ENCODE measurements around the gene FUBP1. TPM values are rescaled to one million over a fixed set of nuclear protein-coding genes. Genes with fewer than 3 reads are reported as not detected.

FUBP1 gene
- total RNA-seq, 3 donors from 2014 or later: 86.5 to 105 (median 97.8) TPM

- Histone ChIP-seq H3K9me3 (no peaks in the 10 kb centered on the region), H3K4me1 (ENCODE audit: low read depth) (no peaks in the 10 kb centered on the region), H3K4me3 (no peak overlapping the region), H3K36me3 (ENCODE audit: low read depth) (peaks cover 31% of the 10 kb centered on the region)
- ATAC-seq (peak; percentile 22), DNase-seq (no peak)
- no peak for TF ChIP-seq CTCF (IDR thresholded peaks at IDR 0.05)
- intact Hi-C loops (cut with DNase I, micrococcal nuclease): no loop called here
Measured at GRCh38 chr1:77961392-77961791, 17.5 kb downstream of the FUBP1 start.

- H3K4me3 ChIP-seq: no peak overlapping the region
- intact Hi-C loops (cut with DNase I, micrococcal nuclease): no loop called here
- peaks cover 28% of the 10 kb centered on the region for H3K36me3 ChIP-seq (ENCODE audit: low read depth)
- DNase-seq: no peak
- no peaks in the 10 kb centered on the region for H3K4me1 ChIP-seq (ENCODE audit: low read depth)
- H3K9me3 ChIP-seq: no peaks in the 10 kb centered on the region
- ATAC-seq: no peak
- TF ChIP-seq CTCF (IDR thresholded peaks at IDR 0.05): no peak
Measured at GRCh38 chr1:77958850-77959249, 20.0 kb downstream of the FUBP1 start.

GRCh38 chr1:77958391-77958790, 20.5 kb downstream of the FUBP1 start:
- Histone ChIP-seq H3K4me1 (ENCODE audit: low read depth) (no peaks in the 10 kb centered on the region), H3K4me3 (no peak overlapping the region), H3K9me3 (no peaks in the 10 kb centered on the region), H3K36me3 (ENCODE audit: low read depth) (peaks cover 23% of the 10 kb centered on the region)
- DNase-seq: no peak
- no peak for TF ChIP-seq CTCF (IDR thresholded peaks at IDR 0.05)
- ATAC-seq: no peak
- intact Hi-C loops (cut with DNase I, micrococcal nuclease): no loop called here

- intact Hi-C loops (cut with DNase I, micrococcal nuclease): no loop called here
Measured at GRCh38 chr1:77956464-77956863, 22.4 kb downstream of the FUBP1 start.

DNA sequence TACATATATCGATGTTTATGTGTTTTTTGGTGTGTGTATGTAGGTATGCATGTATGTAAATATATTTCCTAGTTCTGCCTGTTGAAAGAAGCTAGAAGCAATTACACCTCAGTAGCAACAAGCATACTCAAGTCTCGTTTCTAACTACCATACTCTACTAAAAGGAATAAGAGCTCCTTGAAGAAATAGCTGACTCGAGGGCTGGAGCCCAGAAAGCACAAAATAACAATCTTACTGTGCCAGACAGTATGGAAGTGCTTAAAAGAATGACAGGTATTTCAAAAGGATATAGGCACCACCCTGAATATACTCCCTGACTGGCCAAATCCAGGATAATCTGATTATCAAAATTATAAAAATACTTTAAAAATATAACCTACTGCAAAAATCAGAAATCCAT, 23.2 kb downstream of the FUBP1 start:
- ATAC-seq (no peak), DNase-seq (no peak)
- Histone ChIP-seq H3K4me1 (ENCODE audit: low read depth) (no peaks in the 10 kb centered on the region), H3K4me3 (no peak overlapping the region), H3K36me3 (ENCODE audit: low read depth) (peaks cover 8% of the 10 kb centered on the region), H3K9me3 (no peaks in the 10 kb centered on the region)
- intact Hi-C loops (cut with DNase I, micrococcal nuclease): no loop called here
- no peak for TF ChIP-seq CTCF (IDR thresholded peaks at IDR 0.05)

More at GRCh38 chr1:77956464-77956863, 22.4 kb downstream of the FUBP1 start:
- Histone ChIP-seq H3K4me1 (ENCODE audit: low read depth) (no peaks in the 10 kb centered on the region), H3K9me3 (no peaks in the 10 kb centered on the region), H3K36me3 (ENCODE audit: low read depth) (peaks cover 8% of the 10 kb centered on the region), H3K4me3 (no peak overlapping the region)
- no peak for ATAC-seq
- DNase-seq: no peak
- TF ChIP-seq CTCF (IDR thresholded peaks at IDR 0.05): no peak

DNA sequence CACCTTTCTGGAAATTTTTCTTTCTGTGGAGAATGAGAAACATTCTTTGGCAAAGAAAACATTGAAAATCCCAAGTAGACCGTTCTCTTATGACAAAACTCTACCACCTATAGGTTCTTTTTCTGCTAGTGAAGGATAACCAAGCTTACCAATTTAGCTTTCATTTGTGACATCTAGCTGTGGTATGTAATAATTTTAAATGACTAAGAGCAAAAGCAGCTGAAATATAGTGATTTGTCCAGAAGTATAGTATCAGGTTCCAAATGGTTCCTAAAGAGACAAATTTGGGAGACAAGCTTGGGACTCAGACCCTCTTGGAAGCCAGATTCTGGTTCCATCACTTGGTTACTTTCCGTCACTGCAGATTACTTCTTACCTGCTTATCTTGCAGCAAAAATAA, 24.4 kb downstream of the FUBP1 start:
- Histone ChIP-seq H3K4me1 (ENCODE audit: low read depth) (no peaks in the 10 kb centered on the region), H3K4me3 (no peak overlapping the region), H3K9me3 (no peaks in the 10 kb centered on the region), H3K36me3 (ENCODE audit: low read depth) (peaks cover 8% of the 10 kb centered on the region)
- DNase-seq (no peak), ATAC-seq (no peak)
- TF ChIP-seq CTCF (IDR thresholded peaks at IDR 0.05): no peak
- intact Hi-C loops (cut with DNase I, micrococcal nuclease): no loop called here

All from mucosa of descending colon (tissue), 3 donors.